ENCODE measurements around the gene LGR6.

Gene LGR6

GRCh38 chr1:202182040-202182877 is 11.3 kb upstream of the LGR6 start:
- Histone ChIP-seq H3K9ac (ENCODE audit: low read length) (no peak overlapping the region), H3K27ac (ENCODE audit: low read length) (no peak overlapping the region), H3K4me1 (ENCODE audit: low read length) (no peaks in the 10 kb centered on the region), H3K36me3 (replicated peaks; ENCODE audit: insufficient read depth, low read length) (no peaks in the 10 kb centered on the region), H3K79me2 (ENCODE audit: low read length) (no peaks in the 10 kb centered on the region), H2AFZ (ENCODE audit: low read length) (no peak overlapping the region), H4K20me1 (ENCODE audit: insufficient read depth, low read length) (no peaks in the 10 kb centered on the region), H3K4me3 (ENCODE audit: low read length) (no peak overlapping the region), H3K4me2 (ENCODE audit: low read depth, low read length) (no peak overlapping the region), H3K9me2 (replicated peaks; ENCODE audit: insufficient read depth, low read length) (no peaks in the 10 kb centered on the region), H3F3A (ENCODE audit: insufficient read depth, low read length) (no peaks in the 10 kb centered on the region), H3K27me3 (replicated peaks; ENCODE audit: insufficient read depth, low read length) (peaks cover 22% of the 10 kb centered on the region), H3K9me3 (replicated peaks; ENCODE audit: insufficient read depth, low read length) (no peaks in the 10 kb centered on the region)
- TF ChIP-seq EZH2 (optimal IDR thresholded peaks at IDR 0.05; ENCODE audit: low read depth, low read length) (no peak), EZH2phosphoT487 (IDR thresholded peaks at IDR 0.05; ENCODE audit: low read length) (no peak), CTCF (IDR thresholded peaks at IDR 0.05; ENCODE audit: low read length) (no peak)
- DNase-seq: no peak

GRCh38 chr1:202184750-202185460 is 8.7 kb upstream of the LGR6 start:
- TF ChIP-seq EZH2 (optimal IDR thresholded peaks at IDR 0.05; ENCODE audit: low read depth, low read length): no peak
- TF ChIP-seq CTCF (IDR thresholded peaks at IDR 0.05; ENCODE audit: low read length): peak; percentile 99
- no peak for TF ChIP-seq EZH2phosphoT487 (IDR thresholded peaks at IDR 0.05; ENCODE audit: low read length)
- Histone ChIP-seq H3K4me1 (ENCODE audit: low read length) (no peaks in the 10 kb centered on the region), H3K4me2 (ENCODE audit: low read depth, low read length) (peak overlapping the region; percentile 5; the same call in 1 of the 2 replicates), H3K4me3 (ENCODE audit: low read length) (no peak overlapping the region), H3K79me2 (ENCODE audit: low read length) (no peaks in the 10 kb centered on the region), H3K9me3 (replicated peaks; ENCODE audit: insufficient read depth, low read length) (no peaks in the 10 kb centered on the region), H4K20me1 (ENCODE audit: insufficient read depth, low read length) (no peaks in the 10 kb centered on the region), H3K9ac (ENCODE audit: low read length) (no peak overlapping the region), H3K27ac (ENCODE audit: low read length) (no peak overlapping the region), H3F3A (ENCODE audit: insufficient read depth, low read length) (no peaks in the 10 kb centered on the region), H3K27me3 (replicated peaks; ENCODE audit: insufficient read depth, low read length) (peaks cover 39% of the 10 kb centered on the region), H2AFZ (ENCODE audit: low read length) (peak overlapping the region; percentile 1; the same call in 1 of the 2 replicates), H3K36me3 (replicated peaks; ENCODE audit: insufficient read depth, low read length) (no peaks in the 10 kb centered on the region), H3K9me2 (replicated peaks; ENCODE audit: insufficient read depth, low read length) (no peaks in the 10 kb centered on the region)
- DNase-seq: peak; percentile 77

GRCh38 chr1:202186327-202186726 is 7.3 kb upstream of the LGR6 start:
- H3K4me2 ChIP-seq (ENCODE audit: low read depth, low read length): no peak overlapping the region
- TF ChIP-seq EZH2 (optimal IDR thresholded peaks at IDR 0.05; ENCODE audit: low read depth, low read length) (no peak), EZH2phosphoT487 (IDR thresholded peaks at IDR 0.05; ENCODE audit: low read length) (no peak), CTCF (IDR thresholded peaks at IDR 0.05; ENCODE audit: low read length) (no peak)

More at GRCh38 chr1:202186327-202186726, 7.3 kb upstream of the LGR6 start:
- Histone ChIP-seq H3K36me3 (replicated peaks; ENCODE audit: insufficient read depth, low read length) (no peaks in the 10 kb centered on the region), H3K9ac (ENCODE audit: low read length) (no peak overlapping the region), H2AFZ (ENCODE audit: low read length) (no peak overlapping the region), H3K79me2 (ENCODE audit: low read length) (no peaks in the 10 kb centered on the region), H3K4me3 (ENCODE audit: low read length) (no peak overlapping the region), H3K27me3 (replicated peaks; ENCODE audit: insufficient read depth, low read length) (peaks cover 46% of the 10 kb centered on the region), H3K27ac (ENCODE audit: low read length) (no peak overlapping the region), H3K9me3 (replicated peaks; ENCODE audit: insufficient read depth, low read length) (no peaks in the 10 kb centered on the region), H3F3A (ENCODE audit: insufficient read depth, low read length) (no peaks in the 10 kb centered on the region), H3K4me1 (ENCODE audit: low read length) (no peaks in the 10 kb centered on the region), H4K20me1 (ENCODE audit: insufficient read depth, low read length) (no peaks in the 10 kb centered on the region), H3K9me2 (replicated peaks; ENCODE audit: insufficient read depth, low read length) (no peaks in the 10 kb centered on the region)
- no peak for DNase-seq

Measured in MM.1S (cell line).